NCI-H1436 treated with DMSO at 0.1 percent for 48 hours (cell line): ENCODE data around the gene SGSM1.

ENCODE experiments used
- DNase-seq: peaks from one replicate; lab custom pipeline; 2025; lab: John Stamatoyannopoulos, UW

The SGSM1 gene

DNA sequence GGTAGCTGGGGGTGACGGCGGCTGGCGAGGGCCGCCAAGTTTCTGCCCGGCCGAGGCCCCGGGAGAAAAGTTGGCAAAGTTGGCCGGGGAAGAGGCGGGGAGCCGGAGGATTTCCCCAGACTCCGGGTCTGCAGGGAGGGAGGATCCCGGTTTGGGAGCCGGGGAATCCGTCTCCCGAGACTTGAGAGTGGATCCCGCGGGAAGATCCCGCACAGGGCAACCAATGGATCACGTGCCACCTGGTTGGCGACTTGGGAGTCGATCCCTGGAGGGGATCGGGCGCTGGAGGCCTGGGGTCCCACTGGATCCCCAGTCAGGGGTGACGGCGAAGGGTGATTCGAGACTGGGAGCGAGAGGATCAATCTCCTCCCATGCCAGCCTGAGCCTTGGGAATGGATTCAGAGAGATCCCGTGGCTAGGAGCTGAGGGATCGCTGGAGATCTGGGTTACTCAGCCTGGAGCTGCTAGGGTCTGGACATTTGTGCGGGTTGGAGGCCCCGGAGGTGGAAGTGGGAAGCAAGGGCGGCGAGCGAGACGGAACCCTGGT, 146.9 kb downstream of the SGSM1 start:
- no peak for DNase-seq

DNA sequence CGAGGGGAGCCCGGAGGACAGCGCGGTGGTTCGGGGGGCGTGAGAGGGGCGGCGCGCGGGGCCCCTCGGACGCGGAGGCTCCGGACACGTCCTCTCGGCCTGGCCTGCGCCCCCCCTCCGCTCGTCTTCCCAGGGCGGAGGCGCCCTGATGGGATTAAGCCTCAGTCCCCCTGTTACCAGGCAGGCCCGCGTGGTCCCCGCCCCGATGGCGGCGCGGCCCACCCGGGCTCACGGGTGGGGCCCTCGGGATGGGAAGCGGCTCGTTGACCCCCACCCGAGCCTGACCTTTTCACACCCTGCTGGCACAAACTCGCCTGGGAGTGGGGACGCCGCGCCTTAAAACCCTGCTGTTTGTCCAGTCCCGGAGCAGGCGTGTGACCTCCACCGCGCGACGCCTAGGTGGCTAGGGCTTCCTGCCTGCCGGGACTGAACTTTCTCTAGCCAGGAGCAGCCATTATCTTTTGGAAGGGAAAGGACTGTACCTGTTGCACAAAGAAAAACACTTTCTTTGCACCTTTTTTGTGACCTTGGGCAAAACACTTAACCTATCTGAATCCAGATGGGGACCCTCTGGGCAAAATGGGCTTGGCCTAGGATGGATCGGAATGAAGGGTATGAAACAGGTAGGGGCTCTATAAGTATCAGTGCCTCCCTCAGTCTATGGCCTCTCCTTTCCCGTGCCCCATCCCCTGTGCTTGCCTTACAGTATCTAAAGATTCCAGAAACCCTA, 147.5 kb downstream of the SGSM1 start:
- DNase-seq: no peak

DNA sequence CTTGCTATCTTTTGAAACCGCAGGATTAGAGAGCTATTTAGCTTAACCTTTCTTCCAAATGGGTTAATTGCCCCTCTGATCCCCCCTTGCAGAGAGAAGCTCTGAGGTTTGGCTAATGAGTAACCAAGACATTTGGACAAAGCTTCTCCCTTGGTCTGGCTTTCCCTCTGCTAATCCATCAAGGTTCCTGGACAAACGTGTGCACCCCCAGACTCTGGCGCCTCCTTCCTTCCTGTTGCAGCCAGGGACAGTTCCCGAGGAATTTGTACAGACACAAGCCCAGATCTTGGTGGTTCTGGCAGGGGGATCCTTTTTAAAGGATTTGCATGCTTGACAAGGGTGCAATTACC, 148.1 kb downstream of the SGSM1 start:
- DNase-seq: no peak

DNA sequence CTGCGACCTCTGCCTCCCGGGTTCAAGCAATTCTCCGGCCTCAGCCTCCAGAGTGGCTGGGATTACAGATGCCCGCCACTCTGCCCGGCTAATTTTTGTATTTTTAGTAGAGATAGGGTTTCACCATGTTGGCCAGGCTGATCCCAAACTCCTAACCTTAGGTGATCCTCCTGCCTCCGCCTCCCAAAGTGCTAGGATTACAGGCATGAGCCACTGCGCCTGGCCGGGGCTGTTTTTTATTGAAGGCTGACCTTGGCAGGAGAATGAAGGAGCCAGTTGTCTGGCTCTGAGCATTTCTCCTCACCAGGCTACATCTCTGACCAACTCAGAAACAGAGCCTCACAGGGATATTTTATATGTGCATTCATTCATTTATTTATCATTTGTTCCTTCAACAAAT, 148.8 kb downstream of the SGSM1 start:
- no peak for DNase-seq

DNA sequence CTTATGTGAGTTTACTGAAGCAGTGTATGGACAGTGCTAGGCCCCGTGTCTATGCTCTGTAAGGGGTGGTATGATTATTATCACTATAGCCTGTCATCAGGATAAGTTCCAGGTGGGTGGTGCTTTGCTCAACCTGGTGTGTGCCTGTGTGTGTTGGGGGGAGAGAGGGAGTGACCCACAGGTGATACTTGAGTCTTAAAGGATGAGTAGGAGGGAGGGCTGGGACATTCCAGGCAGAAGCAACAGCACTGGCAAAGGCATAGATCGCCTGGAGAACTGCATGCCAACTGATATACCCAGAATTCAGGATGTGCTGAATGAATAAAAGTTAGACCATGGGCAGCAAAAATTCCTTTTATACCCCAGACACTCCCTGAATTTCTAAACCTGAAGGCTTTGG, 151.0 kb downstream of the SGSM1 start:
- no peak for DNase-seq

DNA sequence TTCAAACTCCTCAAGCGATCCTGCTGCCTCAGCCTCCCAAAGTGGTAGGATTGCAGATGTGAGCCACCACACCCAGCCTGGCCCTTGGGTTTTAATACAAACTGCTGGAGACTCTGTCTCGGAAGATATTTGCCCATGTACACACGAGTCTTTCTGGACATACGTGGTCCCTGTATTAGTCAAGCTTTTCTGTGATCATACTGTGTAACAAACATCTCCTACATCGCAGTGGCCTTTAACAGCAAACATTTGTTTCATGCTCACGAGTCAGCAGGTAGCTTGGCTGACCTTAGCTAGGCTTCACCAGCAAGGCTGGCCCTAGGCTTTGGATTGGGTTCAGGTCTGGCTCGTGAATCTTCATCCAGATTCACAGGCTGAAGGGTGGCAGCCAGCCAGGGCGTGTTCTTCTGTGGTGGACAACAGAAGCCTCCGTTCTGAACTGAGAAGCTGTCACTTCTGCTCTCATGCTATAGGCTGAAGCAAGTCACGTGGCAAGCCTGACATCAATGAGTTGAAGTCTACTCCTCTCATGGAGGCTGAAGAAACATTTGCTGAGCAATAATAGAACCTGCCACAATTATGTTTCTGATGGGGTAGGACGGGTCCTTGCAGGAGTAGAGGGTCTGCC, 155.3 kb downstream of the SGSM1 start:
- no peak for DNase-seq

DNA sequence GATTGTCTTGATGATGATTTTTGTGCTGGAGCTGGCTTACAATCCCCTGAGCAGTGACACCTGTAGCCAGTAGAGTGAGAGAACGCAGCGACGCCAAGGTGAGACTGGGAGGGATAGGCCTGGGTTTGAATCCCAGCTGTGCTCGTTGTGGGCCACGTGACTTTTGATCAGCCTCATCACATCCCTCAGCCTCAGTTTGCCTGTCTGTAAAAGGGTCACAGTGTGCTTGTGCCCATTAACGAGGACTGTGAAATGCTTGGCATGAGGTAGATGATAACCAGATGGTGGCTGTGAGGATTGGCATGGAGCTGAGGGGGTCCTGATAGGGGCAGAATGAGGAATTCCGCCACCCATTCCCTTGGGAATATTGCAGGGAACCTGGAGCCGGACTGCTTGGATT, 156.1 kb downstream of the SGSM1 start:
- DNase-seq: no peak

DNA sequence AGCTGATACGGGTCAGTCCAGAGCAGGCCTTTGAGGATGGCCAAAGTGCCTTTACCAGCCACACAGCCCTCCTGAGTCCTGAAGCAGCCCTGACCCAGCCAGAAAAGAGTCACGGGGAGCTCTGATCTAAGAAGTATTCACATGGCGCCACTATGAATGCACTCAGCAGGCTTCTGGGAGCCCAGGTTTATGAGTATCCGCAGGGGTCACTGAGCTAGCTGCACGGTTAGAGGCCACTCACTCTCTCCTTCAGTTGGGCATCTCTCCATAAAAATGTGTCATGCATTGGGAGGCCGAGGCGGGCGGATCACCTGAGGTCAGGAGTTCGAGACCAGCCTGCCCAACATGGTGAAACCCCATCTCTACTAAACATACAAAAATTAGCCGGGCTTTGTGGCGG, 156.8 kb downstream of the SGSM1 start:
- DNase-seq: no peak

DNA sequence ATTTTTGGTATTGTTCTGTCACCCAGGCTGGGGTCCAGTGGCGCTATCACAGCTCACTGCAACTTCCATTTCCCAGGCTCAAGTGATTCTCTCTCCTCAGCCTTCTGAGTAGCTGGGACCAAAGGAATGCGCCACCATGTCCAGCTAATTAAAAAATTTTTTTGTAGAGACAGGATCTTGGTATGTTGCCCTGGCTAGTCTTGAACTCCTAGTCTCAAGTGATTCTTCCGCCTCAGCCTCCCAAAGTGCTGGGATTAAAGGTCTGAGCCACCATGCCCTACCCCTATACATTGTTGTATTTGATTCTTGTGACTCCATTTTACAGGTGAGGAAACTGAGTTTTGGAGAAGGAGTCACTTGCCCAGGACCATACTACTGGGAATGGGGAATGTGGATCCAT, 158.4 kb downstream of the SGSM1 start:
- DNase-seq: no peak

DNA sequence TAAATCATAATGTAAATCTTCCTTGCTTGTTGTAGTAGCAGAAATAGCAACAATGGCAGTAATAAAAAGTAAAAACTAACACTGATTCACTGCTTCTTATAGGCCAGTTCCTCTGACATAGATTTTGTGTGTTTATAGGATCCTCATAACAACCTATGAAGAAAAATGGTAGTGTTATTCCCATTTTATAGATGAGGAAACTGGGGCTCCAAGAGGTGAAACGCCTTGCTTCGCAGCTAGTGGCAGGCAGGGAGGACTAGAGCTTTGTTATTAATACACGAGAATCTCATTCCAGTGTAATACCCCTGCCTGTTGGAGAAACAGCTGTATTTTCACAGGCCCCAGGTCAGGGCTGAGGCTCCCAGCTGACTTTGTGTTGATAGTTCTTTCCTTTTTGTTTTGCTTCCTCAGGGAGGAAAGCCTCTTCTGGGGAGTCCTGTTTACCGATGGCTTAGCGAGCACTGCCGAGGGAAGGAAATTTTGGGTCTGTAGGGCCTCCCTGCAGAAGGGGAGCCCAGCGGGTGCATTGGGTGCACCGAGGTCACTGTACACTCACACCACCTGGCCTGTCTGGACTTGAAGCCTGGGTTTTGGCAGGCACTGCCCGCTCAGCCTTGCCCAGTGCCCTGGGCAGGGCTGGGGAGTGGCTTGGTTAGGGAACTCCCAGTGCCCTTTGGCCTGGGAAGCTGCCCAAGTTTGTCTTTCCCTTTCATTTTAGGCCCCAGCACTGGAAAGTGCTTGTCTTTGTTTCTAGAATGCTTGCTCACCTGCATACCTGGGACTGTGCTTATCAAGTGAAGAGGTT, 160.0 kb downstream of the SGSM1 start:
- no peak for DNase-seq

DNA sequence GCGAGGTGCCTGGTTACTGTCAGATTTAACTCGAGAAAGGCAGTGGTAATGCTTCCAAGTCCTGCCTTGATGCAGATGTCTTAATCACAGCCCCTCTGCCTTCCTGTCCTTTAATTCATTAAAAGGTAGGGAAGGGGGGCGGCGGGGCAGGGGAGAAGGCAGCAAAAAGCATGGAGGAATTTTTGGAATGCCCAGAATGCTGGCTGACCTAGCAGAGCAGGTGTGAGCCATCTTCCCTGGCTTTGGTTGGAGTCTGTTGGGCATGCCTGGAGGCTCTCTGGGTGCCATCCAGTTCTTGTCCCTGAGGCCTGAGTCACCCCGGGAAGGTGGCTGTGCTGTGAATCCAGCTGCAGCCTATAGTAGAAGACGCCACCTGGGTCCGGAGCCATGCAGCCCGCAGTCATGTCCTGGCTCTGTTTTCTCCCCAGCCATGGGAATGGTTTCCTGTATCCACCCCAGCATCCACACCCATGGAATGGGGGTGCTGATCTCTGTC, 162.1 kb downstream of the SGSM1 start:
- no peak for DNase-seq

DNA sequence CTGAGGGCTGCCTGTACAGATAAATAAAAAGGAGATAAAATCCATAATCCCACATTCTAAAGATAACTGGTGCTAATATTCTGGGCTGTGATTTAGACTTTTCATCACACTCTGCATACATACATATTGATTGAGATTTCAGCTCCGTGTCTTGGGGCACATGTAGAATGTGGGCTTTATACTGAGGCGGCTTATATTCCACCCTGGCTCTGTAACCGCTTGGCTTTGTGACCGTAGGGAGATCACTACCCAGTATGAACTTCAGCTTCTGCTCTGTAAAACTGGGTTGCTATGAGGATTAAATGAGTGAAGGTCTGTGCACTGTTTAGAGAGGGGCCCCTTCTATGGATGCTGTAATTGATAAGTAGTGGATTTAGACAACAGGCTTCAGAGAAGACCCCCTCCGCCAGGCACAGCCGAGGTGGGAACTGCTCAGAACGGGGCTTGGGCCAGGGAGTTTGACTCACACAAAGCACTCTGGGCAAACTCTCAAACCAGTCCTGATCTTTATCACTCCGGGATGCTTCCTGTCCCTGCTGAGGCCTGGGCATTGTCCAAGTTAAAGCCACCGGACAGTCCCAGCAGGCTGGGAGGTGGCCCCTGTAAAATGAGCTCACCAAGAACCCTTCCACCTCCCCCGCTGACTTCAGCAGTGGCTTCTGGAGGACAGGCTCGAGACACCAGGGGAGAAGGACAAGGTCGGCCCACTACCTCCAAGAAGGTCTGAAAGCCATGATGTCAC, 163.7 kb downstream of the SGSM1 start:
- no peak for DNase-seq

DNA sequence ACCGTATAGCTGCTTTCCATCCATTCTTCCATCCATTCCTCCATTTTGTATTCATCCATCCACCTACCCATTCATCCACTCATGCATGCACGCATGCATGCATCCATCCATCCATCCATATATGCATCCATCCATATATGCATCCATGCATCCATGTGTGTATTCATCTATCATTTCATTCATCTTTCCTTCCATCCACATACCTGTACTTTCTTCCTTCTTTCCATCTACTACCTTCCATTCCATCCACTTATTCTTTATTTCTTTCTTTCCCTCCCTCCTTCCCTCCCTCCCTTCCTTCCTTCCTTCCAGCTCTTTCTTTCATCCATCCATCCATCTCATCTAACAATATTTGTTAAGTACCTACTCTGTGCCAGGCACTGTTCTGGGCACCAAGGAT, 166.4 kb downstream of the SGSM1 start:
- DNase-seq: no peak

DNA sequence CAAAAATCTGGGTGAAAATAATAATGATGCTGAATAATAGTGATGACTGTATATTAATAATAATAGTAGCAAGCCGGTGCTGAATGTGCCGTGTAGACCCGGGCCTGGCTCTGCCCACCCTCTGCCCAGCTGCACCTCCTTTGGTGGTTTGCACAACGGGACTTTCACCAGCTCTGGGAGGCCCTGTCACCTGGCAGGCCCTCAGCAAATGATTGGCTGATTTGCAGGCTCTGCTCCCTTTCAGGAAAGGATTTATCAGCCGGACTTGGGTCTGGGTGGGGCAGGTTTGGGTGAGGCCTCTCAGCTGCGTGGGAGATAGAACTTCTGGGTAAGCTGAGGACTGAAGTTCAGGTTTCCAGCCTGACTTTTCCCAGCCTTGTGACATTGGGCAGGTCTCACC, 167.9 kb downstream of the SGSM1 start:
- no peak for DNase-seq

DNA sequence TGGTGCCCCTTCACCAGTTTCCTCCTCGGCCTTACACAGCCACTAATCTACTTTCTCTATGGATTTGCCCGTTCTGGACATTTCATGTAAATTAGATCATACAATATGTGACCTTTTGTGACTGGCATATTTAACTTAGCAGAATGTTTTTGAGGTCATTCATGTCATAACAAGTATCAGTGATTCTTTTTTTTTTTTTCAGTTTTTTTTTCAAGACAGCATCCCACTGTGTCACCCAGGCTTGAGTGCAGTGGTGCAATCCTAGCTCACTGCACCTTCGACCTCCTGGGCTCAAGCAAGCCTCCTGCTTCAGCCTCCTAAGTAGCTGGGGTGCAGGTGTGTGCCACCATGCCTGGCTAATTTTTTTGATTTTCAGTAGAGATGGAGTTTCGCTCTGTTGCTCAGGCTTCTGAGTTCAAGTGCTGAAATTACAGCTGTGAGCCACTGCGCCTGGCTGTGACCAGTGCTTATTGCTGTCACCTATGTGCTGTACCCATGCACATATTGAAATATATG, 169.2 kb downstream of the SGSM1 start:
- no peak for DNase-seq

DNA sequence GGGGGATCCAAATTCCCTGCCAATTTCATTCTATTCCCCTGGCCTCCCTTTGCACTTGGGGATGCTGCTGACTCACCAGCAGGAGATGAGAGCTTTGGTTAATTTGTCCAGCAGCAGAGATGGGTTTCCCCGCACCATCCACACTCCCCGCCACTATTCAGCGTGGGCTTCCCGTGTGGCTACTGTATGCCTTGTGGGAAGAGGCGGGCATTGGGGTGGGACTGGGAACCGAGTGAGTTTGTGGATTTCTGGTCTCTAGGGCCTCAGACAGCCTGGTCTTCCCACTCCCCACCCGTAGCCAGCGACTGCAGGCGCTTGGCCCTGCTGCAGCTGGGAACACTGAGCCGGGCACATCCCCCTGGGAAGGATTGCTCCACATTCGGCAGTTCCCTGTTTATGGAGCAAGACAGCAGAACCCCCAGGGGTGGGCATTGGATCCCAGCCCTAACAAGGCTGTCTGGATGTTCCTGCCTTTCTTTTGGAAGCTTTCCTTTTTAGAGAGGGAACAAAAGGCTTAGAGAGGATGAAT, 169.9 kb downstream of the SGSM1 start:
- no peak for DNase-seq

DNA sequence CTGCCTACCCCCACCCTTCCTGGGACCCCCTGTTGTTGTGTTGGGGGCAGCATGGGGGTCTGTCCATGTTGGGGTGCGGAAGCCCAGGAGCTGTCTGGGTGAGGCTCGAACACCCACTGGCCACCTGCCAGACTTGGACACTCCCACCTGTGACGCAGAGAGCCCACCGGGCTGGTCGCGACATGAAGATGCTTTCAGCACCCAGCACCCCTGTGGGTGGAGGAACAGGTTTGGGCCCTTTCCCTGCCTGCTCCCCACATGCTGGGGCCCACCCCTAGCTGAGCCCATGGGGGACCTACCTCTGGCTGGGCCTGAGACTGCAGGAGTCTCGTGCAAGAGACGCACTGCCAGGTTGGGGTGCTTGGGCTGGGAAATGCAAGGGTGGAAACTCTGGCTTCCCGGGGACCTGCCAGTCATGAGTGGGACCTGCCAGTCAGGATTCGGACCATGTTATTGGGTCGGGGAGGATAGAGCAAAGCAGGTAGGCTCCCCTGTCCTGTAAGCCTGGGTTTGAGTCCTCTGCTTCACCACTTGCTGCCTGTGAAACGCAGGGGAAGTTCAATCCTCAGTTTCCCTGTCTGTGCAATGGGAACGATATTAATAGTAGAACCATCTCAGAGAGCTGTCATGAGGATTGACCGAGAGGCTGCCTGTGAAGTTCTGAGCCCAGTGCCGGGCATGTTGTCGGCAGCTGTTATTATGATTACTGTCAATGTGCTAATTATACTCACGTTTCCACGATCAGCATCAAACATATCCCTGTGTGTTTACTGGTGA, 170.6 kb downstream of the SGSM1 start:
- no peak for DNase-seq
